HepG2 (cell line): ENCODE data around the gene RNF10. TPM values are rescaled to one million over a fixed set of nuclear protein-coding genes. Genes with fewer than 3 reads are reported as not detected.
"Not testable (repeated sequence)": the region's sequence is repeated elsewhere in the genome, so short reads cannot be mapped to it uniquely, and the experiment has no call there.

Source experiments
- ATAC-seq: fragments of 200-7000 bp; cut with Tn5 transposase; 3 replicates; pipeline ENCODE4 v1.9.1; 2020; ENCODE audit warnings: mild to moderate bottlenecking, moderate library complexity
- BruUV-seq: library from RNA; stranded (reverse); fragments of 400-500 nt; replicated peaks from 2 replicates; lab custom pipeline; 2021; lab: Mats Ljungman, UMichigan
- CTCF ChIA-PET: fragments of 300-600 bp; formaldehyde crosslinking; extraction: SDS; loops from one replicate; lab custom pipeline; 2021; ENCODE audit warnings: low total read pairs, inconsistent platforms, low intra/inter-chr PET ratio; lab: Yijun Ruan, JAX
- POLR2A ChIA-PET: fragments of 350-600 bp; sonication (Branson Sonifier 250); formaldehyde crosslinking; loops from one replicate; lab custom pipeline; 2020; ENCODE audit warnings: antibody characterized with exemption, inconsistent platforms; lab: Yijun Ruan, JAX
- DNase-seq: peaks from one replicate; pipeline ENCODE4 v3.0.0-alpha.2; 2015; ENCODE audit warnings: low spot score
- FAIRE-seq: peaks from 3 replicates; lab custom pipeline; 2011; peaks lifted over from hg19 to GRCh38; lab: Jason Lieb, UNC
- H2AFZ ChIP-seq: one replicate; pipeline ENCODE4 v1.6.1; 2011; ENCODE audit warnings: low read length, inconsistent platforms
- H3K27ac ChIP-seq: fragments of 300-600 bp; 3 replicates; pipeline ENCODE4 v1.8.0; 2011; ENCODE audit warnings: mixed run types, mild to moderate bottlenecking, mixed read lengths, low read length, inconsistent platforms; ENCODE audit not compliant: insufficient read depth; ENCODE audit errors: extremely low read length
- H3K27me3 ChIP-seq, 2 experiments: fragments of 200-600 bp in 1 of 2; 2 replicates in 1 of 2; 3 replicates in 1 of 2; pipeline versions ENCODE4 v1.6.0 to v1.8.0; 2011; ENCODE audit warnings: low read length in 2 of 2, mild to moderate bottlenecking in 2 of 2, moderate library complexity in 2 of 2, inconsistent platforms in 1 of 2; ENCODE audit not compliant: insufficient read depth in 2 of 2, control insufficient read depth in 1 of 2
- H3K36me3 ChIP-seq, 2 experiments: fragments of 200-600 bp in 1 of 2; replicated peaks in 1 of 2; 2 replicates in 1 of 2; 3 replicates in 1 of 2; pipeline versions ENCODE4 v1.5.1 to v1.8.0; 2011; ENCODE audit warnings: low read length in 2 of 2, inconsistent platforms in 1 of 2; ENCODE audit not compliant: insufficient read depth in 2 of 2, control insufficient read depth in 1 of 2
- H3K4me1 ChIP-seq: 2 replicates; pipeline ENCODE4 v1.5.1; 2012; ENCODE audit warnings: low read length, inconsistent platforms; ENCODE audit not compliant: insufficient read depth
- H3K4me2 ChIP-seq: 2 replicates; pipeline ENCODE4 v1.6.0; 2011; ENCODE audit warnings: low read depth, low read length, inconsistent platforms
- H3K4me3 ChIP-seq, 3 experiments: fragments of 200-600 bp in 1 of 3; sonication (generic), shearing (Covaris generic) in 1 of 3; replicated peaks in 1 of 3; 2 replicates each; pipeline ENCODE4 v1.5.1; 2011 to 2016; ENCODE audit warnings: low read length in 3 of 3, inconsistent platforms in 2 of 3, low read depth in 2 of 3, mild to moderate bottlenecking in 2 of 3, control low read depth in 1 of 3, mixed read lengths in 1 of 3; ENCODE audit not compliant: insufficient read depth in 1 of 3
- H3K79me2 ChIP-seq: one replicate; pipeline ENCODE4 v1.6.1; 2011; ENCODE audit warnings: low read length, inconsistent platforms; ENCODE audit not compliant: insufficient read depth
- H3K9ac ChIP-seq: 2 replicates; pipeline ENCODE4 v1.6.0; 2011; ENCODE audit warnings: mild to moderate bottlenecking, low read depth, low read length, inconsistent platforms; ENCODE audit not compliant: insufficient read depth
- H3K9me3 ChIP-seq: 2 replicates; pipeline ENCODE4 v1.5.1; 2012; ENCODE audit warnings: mild to moderate bottlenecking, low read length
- H4K20me1 ChIP-seq: 2 replicates; pipeline ENCODE4 v1.6.0; 2011; ENCODE audit warnings: inconsistent platforms, mild to moderate bottlenecking, low read length, moderate library complexity; ENCODE audit not compliant: insufficient read depth
- ADNP ChIP-seq: sonication (generic); formaldehyde crosslinking; IDR thresholded peaks from 2 replicates; pipeline ENCODE4 v1.4.0; 2020; ENCODE audit warnings: missing genetic modification reagents
- KAT7 ChIP-seq: IDR thresholded peaks from 2 replicates; pipeline ENCODE4 v1.6.1; 2018; ENCODE audit warnings: borderline replicate concordance, missing compliant biosample characterization
- RBM39 ChIP-seq: fragments of 200-400 bp; formaldehyde crosslinking; IDR thresholded peaks from one replicate; pipeline ENCODE4 v1.6.1; 2018; ENCODE audit warnings: antibody characterized with exemption, mild to moderate bottlenecking, low read depth, low read length; ENCODE audit not compliant: poor library complexity, severe bottlenecking
- TGIF2 ChIP-seq: IDR thresholded peaks from 2 replicates; pipeline ENCODE4 v1.6.1; 2016; ENCODE audit warnings: control low read depth, missing compliant biosample characterization
- ZNF230 ChIP-seq: sonication (generic); formaldehyde crosslinking; IDR thresholded peaks from 2 replicates; pipeline ENCODE4 v1.4.0; 2020; ENCODE audit warnings: mild to moderate bottlenecking, missing genetic modification reagents
- ZNF460 ChIP-seq: sonication (generic); formaldehyde crosslinking; IDR thresholded peaks from 2 replicates; pipeline ENCODE4 v1.5.1; 2020; ENCODE audit warnings: missing genetic modification reagents, mild to moderate bottlenecking, borderline replicate concordance
- ZNF800 ChIP-seq: sonication (generic); formaldehyde crosslinking; IDR thresholded peaks from 2 replicates; pipeline ENCODE4 v1.4.0; 2020; ENCODE audit warnings: missing genetic modification reagents
- ZXDC ChIP-seq: sonication (generic); formaldehyde crosslinking; IDR thresholded peaks from 2 replicates; pipeline ENCODE4 v1.5.0; 2020; ENCODE audit warnings: mild to moderate bottlenecking, missing genetic modification reagents
- WGBS: methylation state at CpG from one replicate; pipeline ENCODE4 v1.1.6; 2017; ENCODE audit warnings: low lambda C conversion rate; 5-methylcytosine and 5-hydroxymethylcytosine counted together
- in situ Hi-C: cut with HindIII; loops from 2 replicates; pipeline ENCODE4 v1.10.0; 2017; ENCODE audit warnings: low pct_unique_long_range_greater_than_20kb; ENCODE audit not compliant: extremely low pct_ligation_motif_present
- intact Hi-C: fragments of 100-400 bp; cut with micrococcal nuclease; formaldehyde crosslinking; loops from one replicate; pipeline ENCODE4 v1.10.0; 2022; ENCODE audit not compliant: unreplicated experiment
- polyA plus RNA-seq, 8 experiments: library from polyadenylated mRNA; depleted of rRNA in 3 of 8; stranded (reverse) in 7 of 8; unstranded in 1 of 8; fragments of >200 nt; fragmentation: Illumina TruSeq in 4 of 8; extraction: Trizol in 4 of 8; gene quantifications; 2 replicates each; pipeline versions ENCODE4 v1.2.1 to v1.2.3, GENCODE V29; 2011 to 2016; ENCODE audit warnings: low read depth in 4 of 8, missing spikeins in 1 of 8, mixed read lengths in 1 of 8; ENCODE audit not compliant: insufficient read depth in 1 of 8
- total RNA-seq, 5 experiments: library from RNA; depleted of rRNA; stranded (reverse); fragments of >200 nt; fragmentation: Illumina TruSeq; extraction: Trizol; gene quantifications; 2 replicates each; pipeline ENCODE4 v1.2.3, GENCODE V29; 2016; ENCODE audit warnings: low read depth in 1 of 5

RNF10 gene
- total and polyA plus RNA-seq, 2 of the 13 experiments (the other 11 are each of a cell fraction or from before 2014, with no cell fraction given), result 62.5 to 88.0 TPM

DNA sequence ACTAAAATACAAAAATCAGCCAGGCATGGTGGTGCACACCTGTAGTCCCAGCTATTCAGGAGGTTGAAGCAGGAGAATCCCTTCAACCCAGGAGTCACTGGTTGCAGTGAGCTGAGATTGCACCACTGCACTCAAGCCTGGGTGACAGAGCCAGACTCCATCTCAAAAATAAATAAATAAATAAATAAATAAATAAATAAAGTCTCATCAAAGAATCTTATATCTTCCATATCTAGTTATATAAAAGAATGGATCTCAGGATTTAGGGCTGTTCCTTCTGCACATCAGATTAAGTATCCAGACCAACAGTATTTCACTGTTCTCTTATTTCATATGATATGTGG is 3.8 kb upstream of the RNF10 start:
- Histone ChIP-seq H3K79me2 (peaks cover 13% of the 10 kb centered on the region), H3K4me3 (peak overlapping the region; percentile 72 to 95 (median 82)), H3K4me2 (peak overlapping the region; percentile 92), H2AFZ (peak overlapping the region; percentile 72), H3K9ac (peak overlapping the region; percentile 95; the same call in 1 of the 2 replicates)
- H3K27ac ChIP-seq, DNase-seq, in situ Hi-C loops, BruUV-seq, H3K36me3 ChIP-seq, H3K9me3 ChIP-seq, H4K20me1 ChIP-seq, ATAC-seq, H3K4me1 ChIP-seq, H3K27me3 ChIP-seq, FAIRE-seq, CTCF ChIA-PET: not testable (repeated sequence)
- POLR2A ChIA-PET, result interaction anchor here (2.7 kb wide), 1 partner anchor 34 kb away, joined by 30 read pairs; the partner anchor contains the start of gene DYNLL1
- intact Hi-C loops, result loop anchor here (5.0 kb wide), 1 partner anchor 73 kb away; no protein-coding TSS in a partner anchor
- TF ChIP-seq ADNP (CRISPR knock-in tag), result 0 out of 2 replicates have a peak, but pooled peaks have one; percentile 34
- peak; percentile 29; the same call in 1 of the 2 replicates for TF ChIP-seq ZNF460 (CRISPR knock-in tag)

- no peak for DNase-seq
- H3K9ac ChIP-seq, result 0 out of 2 replicates have a peak overlapping the region, but pooled peaks have one; percentile 21
- no TSS peak for BruUV-seq
- FAIRE-seq, result no peak
- H3K36me3 ChIP-seq, result no peaks in the 10 kb centered on the region; a peak in 1 of 5 replicates
- CTCF ChIA-PET, result no interaction called here
- ATAC-seq, result no peak
- POLR2A ChIA-PET, result interaction anchor here (1.2 kb wide), 1 partner anchor 17 kb away, joined by 3 read pairs; no protein-coding TSS in a partner anchor
- peaks cover 36% of the 10 kb centered on the region for H3K79me2 ChIP-seq
- no peak overlapping the region for H3K4me3 ChIP-seq
- 18% methylated on average over 4 of the region's 4 CpGs for WGBS
- peak overlapping the region; percentile 5; the same call in 1 of the 2 replicates for H3K4me2 ChIP-seq
- H3K4me1 ChIP-seq, result peaks cover 15% of the 10 kb centered on the region
- in situ Hi-C loops, result no loop called here
- H3K27ac ChIP-seq, result no peak overlapping the region
- no peak overlapping the region for H2AFZ ChIP-seq
- H4K20me1 ChIP-seq, result peaks cover 25% of the 10 kb centered on the region
- H3K9me3 ChIP-seq, result no peaks in the 10 kb centered on the region
- intact Hi-C loops, result loop anchor here (5.0 kb wide), 1 partner anchor 75 kb away; no protein-coding TSS in a partner anchor
- H3K27me3 ChIP-seq, result no peaks in the 10 kb centered on the region
- TF ChIP-seq ZXDC (CRISPR knock-in tag), result no peak
- TF ChIP-seq RBM39, result no peak
- TF ChIP-seq KAT7, result no peak
- TF ChIP-seq TGIF2, result no peak
- no peak for TF ChIP-seq ZNF800 (CRISPR knock-in tag)
- TF ChIP-seq ZNF230 (CRISPR knock-in tag), result no peak
Observed at GRCh38 chr12:120532701-120533238, 1.4 kb upstream of the RNF10 start.
